Measurements from ENCODE around the gene PGP.

DNA sequence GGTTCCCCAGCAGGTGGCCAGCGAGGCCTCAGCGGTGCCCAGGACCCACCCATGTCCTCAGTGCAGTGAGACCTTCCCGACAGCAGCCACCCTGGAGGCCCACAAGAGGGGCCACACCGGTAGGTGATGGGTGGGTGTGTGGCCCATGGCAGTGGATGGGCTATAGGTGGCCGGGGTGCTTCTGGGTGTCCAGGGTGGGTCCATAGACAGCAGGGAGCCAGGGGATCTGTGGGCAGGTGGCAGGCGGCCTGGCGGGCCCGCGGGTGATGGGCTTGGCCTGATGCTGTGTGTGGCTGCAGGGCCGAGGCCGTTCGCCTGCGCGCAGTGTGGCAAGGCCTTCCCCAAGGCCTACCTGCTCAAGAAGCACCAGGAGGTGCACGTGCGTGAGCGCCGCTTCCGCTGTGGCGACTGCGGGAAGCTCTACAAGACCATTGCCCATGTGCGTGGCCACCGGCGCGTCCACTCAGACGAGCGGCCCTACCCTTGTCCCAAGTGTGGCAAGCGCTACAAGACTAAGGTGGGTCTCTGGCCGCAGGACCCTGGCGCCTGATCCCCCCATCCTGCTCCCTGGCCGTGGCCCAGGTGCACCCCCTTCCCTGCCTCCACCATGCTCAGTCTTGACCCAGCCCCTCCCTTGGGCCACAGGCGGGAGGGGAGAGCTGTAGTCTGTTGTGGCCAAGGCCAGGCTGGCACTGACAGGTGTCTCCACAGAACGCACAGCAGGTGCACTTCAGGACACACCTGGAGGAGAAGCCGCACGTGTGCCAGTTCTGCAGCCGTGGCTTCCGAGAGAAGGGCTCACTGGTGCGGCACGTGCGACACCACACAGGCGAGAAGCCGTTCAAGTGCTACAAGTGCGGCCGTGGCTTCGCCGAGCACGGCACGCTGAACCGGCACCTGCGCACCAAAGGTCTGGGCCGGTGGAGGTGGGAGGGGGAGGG, 19.5 kb upstream of the PGP start:
- TF ChIP-seq CTCF (IDR thresholded peaks at IDR 0.05) (no peak), POLR2AphosphoS5 (IDR thresholded peaks at IDR 0.05) (no peak), POLR2A (IDR thresholded peaks at IDR 0.05) (no peak), EP300 (IDR thresholded peaks at IDR 0.05) (no peak)
